HepG2 (cell line): Measurements from ENCODE around the gene TUBA4A. TPM values are rescaled to one million over a fixed set of nuclear protein-coding genes. Genes with fewer than 3 reads are reported as not detected.
A peak's percentile ranks its signal among the peaks of the same experiment; 100 is the strongest.

Experiments used
- BCL3 ChIP-seq: sonication (generic); formaldehyde crosslinking; IDR thresholded peaks from 2 replicates; pipeline ENCODE4 v1.5.1; 2020; ENCODE audit warnings: mild to moderate bottlenecking, missing genetic modification reagents, moderate library complexity
- FOSL1 ChIP-seq: sonication (generic); formaldehyde crosslinking; IDR thresholded peaks from 2 replicates; pipeline ENCODE4 v1.9.0; 2021; ENCODE audit warnings: missing genetic modification reagents, borderline replicate concordance
- FOXA3 ChIP-seq: IDR thresholded peaks from 2 replicates; pipeline ENCODE4 v1.6.1; 2016; ENCODE audit warnings: missing genetic modification reagents, missing compliant biosample characterization
- GMEB1 ChIP-seq: sonication (generic); formaldehyde crosslinking; IDR thresholded peaks from 2 replicates; pipeline ENCODE4 v1.5.1; 2020; ENCODE audit warnings: missing genetic modification reagents, mild to moderate bottlenecking, borderline replicate concordance
- HDAC1 ChIP-seq: sonication (generic); formaldehyde crosslinking; IDR thresholded peaks from 2 replicates; pipeline ENCODE4 v1.5.1; 2020; ENCODE audit warnings: mild to moderate bottlenecking, missing genetic modification reagents
- HES4 ChIP-seq: sonication (generic); formaldehyde crosslinking; IDR thresholded peaks from 2 replicates; pipeline ENCODE4 v1.9.0; 2021; ENCODE audit warnings: mild to moderate bottlenecking, missing genetic modification reagents, borderline replicate concordance
- HNRNPK ChIP-seq: fragments of 200-400 bp; formaldehyde crosslinking; IDR thresholded peaks from 2 replicates; pipeline ENCODE4 v1.6.1; 2018; ENCODE audit warnings: low read length, low read depth, moderate library complexity, mild to moderate bottlenecking; ENCODE audit not compliant: poor library complexity, severe bottlenecking
- MATR3 ChIP-seq: sonication (generic); formaldehyde crosslinking; IDR thresholded peaks from 2 replicates; pipeline ENCODE4 v1.4.0; 2020; ENCODE audit warnings: missing genetic modification reagents
- MXD3 ChIP-seq: IDR thresholded peaks from 2 replicates; pipeline ENCODE4 v1.6.1; 2016; ENCODE audit warnings: mild to moderate bottlenecking, missing biosample characterization, missing genetic modification reagents
- PAX8 ChIP-seq: sonication (generic); formaldehyde crosslinking; IDR thresholded peaks from 2 replicates; pipeline ENCODE4 v1.8.0; 2022; ENCODE audit warnings: mild to moderate bottlenecking, missing genetic modification reagents, borderline replicate concordance
- RXRA ChIP-seq: sonication (generic); formaldehyde crosslinking; IDR thresholded peaks from 2 replicates; pipeline ENCODE4 v1.5.1; 2020; ENCODE audit warnings: missing genetic modification reagents
- THAP8 ChIP-seq: sonication (generic); formaldehyde crosslinking; IDR thresholded peaks from 2 replicates; pipeline ENCODE4 v1.5.1; 2020; ENCODE audit warnings: missing genetic modification reagents, mild to moderate bottlenecking, borderline replicate concordance
- ZBTB49 ChIP-seq: sonication (generic); formaldehyde crosslinking; IDR thresholded peaks from 2 replicates; pipeline ENCODE4 v1.4.0; 2020; ENCODE audit warnings: missing genetic modification reagents, borderline replicate concordance
- ZNF10 ChIP-seq: sonication (generic); formaldehyde crosslinking; IDR thresholded peaks from 2 replicates; pipeline ENCODE4 v1.4.0; 2020; ENCODE audit warnings: mild to moderate bottlenecking, low read depth, missing genetic modification reagents, borderline replicate concordance
- ZNF136 ChIP-seq: sonication (generic); formaldehyde crosslinking; IDR thresholded peaks from 2 replicates; pipeline ENCODE4 v1.8.1; 2022; ENCODE audit warnings: low read depth, mild to moderate bottlenecking, moderate library complexity, missing genetic modification reagents
- ZNF33B ChIP-seq: sonication (generic); formaldehyde crosslinking; IDR thresholded peaks from 2 replicates; pipeline ENCODE4 v1.5.1; 2020; ENCODE audit warnings: mild to moderate bottlenecking, missing genetic modification reagents
- ZNF431 ChIP-seq: sonication (generic); formaldehyde crosslinking; IDR thresholded peaks from 2 replicates; pipeline ENCODE4 v1.9.0; 2022; ENCODE audit warnings: missing genetic modification reagents, low read depth, mild to moderate bottlenecking, borderline replicate concordance
- ZNF703 ChIP-seq: sonication (generic); formaldehyde crosslinking; IDR thresholded peaks from 2 replicates; pipeline ENCODE4 v1.5.1; 2020; ENCODE audit warnings: missing genetic modification reagents, mild to moderate bottlenecking, moderate library complexity, borderline replicate concordance
- ZNF773 ChIP-seq: sonication (generic); formaldehyde crosslinking; IDR thresholded peaks from 2 replicates; pipeline ENCODE4 v1.4.0; 2020; ENCODE audit warnings: missing genetic modification reagents, borderline replicate concordance
- polyA plus RNA-seq, 8 experiments: library from polyadenylated mRNA; depleted of rRNA in 3 of 8; stranded (reverse) in 7 of 8; unstranded in 1 of 8; fragments of >200 nt; fragmentation: Illumina TruSeq in 4 of 8; extraction: Trizol in 4 of 8; gene quantifications; 2 replicates each; pipeline versions ENCODE4 v1.2.1 to v1.2.3, GENCODE V29; 2011 to 2016; ENCODE audit warnings: low read depth in 4 of 8, missing spikeins in 1 of 8, mixed read lengths in 1 of 8; ENCODE audit not compliant: insufficient read depth in 1 of 8
- total RNA-seq, 5 experiments: library from RNA; depleted of rRNA; stranded (reverse); fragments of >200 nt; fragmentation: Illumina TruSeq; extraction: Trizol; gene quantifications; 2 replicates each; pipeline ENCODE4 v1.2.3, GENCODE V29; 2016; ENCODE audit warnings: low read depth in 1 of 5

Gene TUBA4A
- total and polyA plus RNA-seq, 2 of the 13 experiments (the other 11 are each of a cell fraction or from before 2014, with no cell fraction given), result 1.3 to 12.7 TPM

- TF ChIP-seq MATR3 (CRISPR knock-in tag) (no peak), PAX8 (CRISPR knock-in tag) (no peak), HES4 (CRISPR knock-in tag) (0 out of 2 replicates have a peak, but pooled peaks have one; percentile 57), THAP8 (CRISPR knock-in tag) (no peak), MXD3 (CRISPR knock-in tag) (no peak), ZNF773 (CRISPR knock-in tag) (no peak), ZNF431 (0 out of 2 replicates have a peak, but pooled peaks have one; percentile 8), FOSL1 (CRISPR knock-in tag) (no peak), HDAC1 (no peak), GMEB1 (CRISPR knock-in tag) (no peak), HNRNPK (no peak), ZBTB49 (no peak), BCL3 (CRISPR knock-in tag) (no peak), ZNF136 (CRISPR knock-in tag) (peak; percentile 71; the same call in 1 of the 2 replicates), ZNF10 (no peak), FOXA3 (CRISPR knock-in tag) (0 out of 2 replicates have a peak, but pooled peaks have one; percentile 11), ZNF33B (CRISPR knock-in tag) (0 out of 2 replicates have a peak, but pooled peaks have one; percentile 42), ZNF703 (no peak), RXRA (CRISPR knock-in tag) (no peak)
Measured at GRCh38 chr2:219207134-219207883, 46.4 kb downstream of the TUBA4A start (continued).
